Motor neuron (in vitro differentiated cells): ENCODE results near the gene HIGD1A. TPM values are rescaled to one million over a fixed set of nuclear protein-coding genes. Genes with fewer than 3 reads are reported as not detected.

Source experiments
- ATAC-seq, 8 experiments: fragments of 200-7000 bp; cut with Tn5 transposase; replicated peaks in 6 of 8; 2 replicates each; pipeline ENCODE4 v1.8.0; 2021; ENCODE audit warnings: mild to moderate bottlenecking in 8 of 8, moderate library complexity in 8 of 8
- H3K27ac ChIP-seq, 2 donors: fragments of 250-450 bp; sonication (Bioruptor Pico); 2 replicates each; pipeline ENCODE4 v1.9.0; 2021; ENCODE audit warnings: antibody characterized with exemption in 2 of 2, mild to moderate bottlenecking in 2 of 2, moderate library complexity in 1 of 2
- H3K4me1 ChIP-seq, 2 donors: fragments of 250-450 bp; sonication (Bioruptor Pico); replicated peaks in 1 of 2; 2 replicates each; pipeline ENCODE4 v1.6.1; 2021; ENCODE audit warnings: antibody characterized with exemption in 2 of 2, mild to moderate bottlenecking in 2 of 2, moderate library complexity in 1 of 2
- H3K4me3 ChIP-seq, 5 donors: fragments of 250-450 bp; sonication (Bioruptor Pico); 2 replicates each; pipeline ENCODE4 v1.9.0; 2021; ENCODE audit warnings: antibody characterized with exemption in 5 of 5, mild to moderate bottlenecking in 5 of 5, moderate library complexity in 4 of 5
- WGBS, 10 experiments: fragments of 450-650 bp; shearing (Covaris generic); methylation state at CpG; one replicate each; pipeline ENCODE4 v1.0.0; 2022; 5-methylcytosine and 5-hydroxymethylcytosine counted together
- in situ Hi-C, 9 experiments: fragments of 400-800 bp; cut with MboI; loops; one replicate each; pipeline ENCODE4 v1.15.0; 2021; ENCODE audit warnings: low sequenced_read_pairs in 9 of 9, low pct_unique_long_range_greater_than_20kb in 2 of 9; ENCODE audit not compliant: unreplicated experiment in 9 of 9
- total RNA-seq, 8 experiments: library from RNA; unstranded; fragments of 300-600 nt; gene quantifications; 2 replicates each; pipeline versions ENCODE4 v1.2.3 to v1.2.4, GENCODE V29; 2022

HIGD1A gene
- total RNA-seq, 8 experiments from 2014 or later: 126 to 236 (median 151) TPM

DNA sequence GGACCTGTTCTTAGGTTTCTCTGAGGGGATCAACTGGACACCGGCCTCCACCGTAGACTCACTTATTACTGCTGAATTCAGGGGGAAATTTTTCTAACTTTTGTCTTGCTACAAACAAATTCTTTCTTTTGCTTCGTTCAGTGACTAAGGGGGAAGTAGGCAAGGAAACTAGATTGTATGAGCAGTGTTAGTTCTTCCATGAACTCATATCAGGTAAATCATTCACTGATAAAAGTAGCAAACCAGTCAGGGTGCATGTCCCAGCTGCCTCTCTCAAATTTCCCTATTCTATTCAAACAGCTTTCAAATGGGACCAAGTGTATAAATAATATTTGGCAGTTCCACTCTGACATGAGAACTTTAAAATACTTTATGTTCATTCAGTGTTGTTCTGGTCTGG is 23.9 kb downstream of the HIGD1A start:
- no peak for ATAC-seq
- in situ Hi-C loops: no loop called here

GRCh38 chr3:42778644-42779043 is 25.6 kb downstream of the HIGD1A start:
- H3K4me1 ChIP-seq: no peaks in the 10 kb centered on the region
- 11 to 100% (median 85%) methylated on average over 1 to 2 of the region's 2 CpGs; no CpG with 5 or more reads in 4 of the 10 experiments for WGBS, 10 experiments
- in situ Hi-C loops: no loop called here
- H3K27ac ChIP-seq: no peak overlapping the region
- no peak for ATAC-seq
- no peak overlapping the region for H3K4me3 ChIP-seq

More for the DNA sequence above, 23.9 kb downstream of the HIGD1A start:
- Histone ChIP-seq H3K4me3 (no peak overlapping the region), H3K4me1 (no peaks in the 10 kb centered on the region), H3K27ac (no peak overlapping the region)
- 0 to 90% (median 76%) methylated on average over 1 to 3 of the region's 3 CpGs for WGBS, 10 experiments

DNA sequence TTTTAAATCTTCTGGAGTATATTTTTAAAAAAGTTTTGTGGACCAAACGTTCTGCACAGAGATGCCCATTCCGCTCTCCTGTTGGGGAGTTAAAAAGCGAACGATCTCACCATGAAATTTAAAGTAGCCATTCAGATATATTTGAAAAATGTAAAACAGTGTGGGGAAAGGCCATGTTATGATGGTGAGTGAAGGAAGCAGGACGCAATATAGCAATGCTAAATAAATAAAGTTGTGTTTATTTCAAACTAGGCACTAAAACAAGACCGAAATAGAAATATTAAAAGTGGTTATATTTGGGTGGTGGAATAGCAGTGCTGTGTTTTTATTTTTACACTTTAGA is 30.9 kb downstream of the HIGD1A start:
- Histone ChIP-seq H3K4me1 (peaks cover 0 to 2% of the 10 kb centered on the region in 2 donors), H3K4me3 (peak overlapping the region; percentile 35 to 46 (median 39)), H3K27ac (no peak overlapping the region)
- in situ Hi-C loops: no loop called here
- WGBS, 10 experiments: 0 to 50% (median 15%) methylated on average over 1 to 6 of the region's 6 CpGs
- ATAC-seq: peak; percentile 9 to 47 (median 26)

DNA sequence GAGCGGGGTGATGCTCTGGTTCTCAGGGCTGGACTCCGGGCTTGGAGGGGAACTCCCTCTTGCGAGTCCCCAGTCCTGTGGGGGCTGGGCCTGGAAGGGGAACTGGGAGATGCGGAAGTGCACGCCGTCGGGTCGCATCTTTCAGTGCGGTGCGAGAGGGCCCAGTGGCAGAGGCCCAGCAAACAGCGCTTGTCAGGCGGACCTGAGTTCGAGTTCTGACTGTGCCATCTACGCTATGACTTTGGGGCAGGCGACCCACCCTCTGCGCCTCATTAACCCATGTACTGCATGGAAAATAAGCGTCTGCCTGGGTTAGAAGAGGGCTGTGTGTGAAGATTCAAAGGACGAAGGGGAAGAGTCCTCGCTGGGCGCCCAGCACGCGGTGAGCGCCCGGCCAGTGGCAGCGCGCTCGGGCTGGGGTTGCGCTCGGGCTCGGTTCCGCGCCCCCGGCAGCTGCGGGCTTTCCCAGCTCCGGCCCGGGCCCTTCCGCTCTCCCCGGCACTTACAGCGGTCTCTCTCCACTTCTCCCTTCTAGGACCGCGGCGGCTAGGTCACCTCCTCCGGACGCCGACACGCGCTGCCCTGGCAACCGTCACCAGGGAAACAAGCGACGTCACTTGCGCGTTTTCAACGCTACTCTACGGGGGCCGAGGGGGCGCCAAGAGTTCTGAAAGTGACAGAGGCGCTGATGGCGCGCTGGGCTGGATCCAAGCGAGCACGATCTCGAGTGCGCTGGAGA is 31.5 kb downstream of the HIGD1A start, which contains the start of gene CCDC13:
Gene CCDC13 (minus strand): TSS at position 584 of the 739 bp plus-strand sequence. CDS start 14,908 bp downstream, outside the sequence.
- WGBS, 10 experiments: 0 to 100% (median 6%) methylated on average over 1 to 17 of the region's 63 CpGs; no CpG with 5 or more reads in 1 of the 10 experiments
- Histone ChIP-seq H3K27ac (no peak within 1 kb of the TSS), H3K4me3 (peak within 1 kb of the TSS; percentile 35 to 46 (median 39)), H3K4me1 (peaks cover 0 to 2% of the 10 kb centered on the region in 2 donors)
- ATAC-seq: peak; percentile 97 to 100 (median 99)
- in situ Hi-C loops: no loop called here

DNA sequence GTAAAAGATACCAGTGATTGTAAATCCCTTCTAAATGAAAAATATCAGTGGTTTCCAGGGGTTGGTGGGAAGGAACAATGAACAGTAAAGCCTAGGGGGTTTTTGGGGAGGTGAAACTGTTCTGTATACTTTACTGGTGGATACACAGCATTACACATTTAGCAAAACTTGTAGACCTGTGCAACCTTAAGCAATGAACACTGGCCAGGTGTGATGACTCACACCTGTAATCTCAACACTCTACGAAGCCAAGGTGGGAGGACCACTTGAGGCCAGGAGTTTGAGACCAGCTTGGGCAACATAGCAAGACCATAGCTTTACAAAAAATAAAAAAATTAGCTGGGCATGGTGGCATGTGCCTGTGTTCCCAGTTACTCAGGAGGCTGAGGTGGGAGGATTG is 33.0 kb downstream of the HIGD1A start:
- no peak overlapping the region for H3K27ac ChIP-seq
- H3K4me1 ChIP-seq: peaks cover 0 to 2% of the 10 kb centered on the region in 2 donors
- in situ Hi-C loops: no loop called here
- no peak for ATAC-seq
- 100% methylated on average over 1 of the region's 1 CpG; no CpG with 5 or more reads in 8 of the 10 experiments for WGBS, 10 experiments
- H3K4me3 ChIP-seq: no peak overlapping the region

DNA sequence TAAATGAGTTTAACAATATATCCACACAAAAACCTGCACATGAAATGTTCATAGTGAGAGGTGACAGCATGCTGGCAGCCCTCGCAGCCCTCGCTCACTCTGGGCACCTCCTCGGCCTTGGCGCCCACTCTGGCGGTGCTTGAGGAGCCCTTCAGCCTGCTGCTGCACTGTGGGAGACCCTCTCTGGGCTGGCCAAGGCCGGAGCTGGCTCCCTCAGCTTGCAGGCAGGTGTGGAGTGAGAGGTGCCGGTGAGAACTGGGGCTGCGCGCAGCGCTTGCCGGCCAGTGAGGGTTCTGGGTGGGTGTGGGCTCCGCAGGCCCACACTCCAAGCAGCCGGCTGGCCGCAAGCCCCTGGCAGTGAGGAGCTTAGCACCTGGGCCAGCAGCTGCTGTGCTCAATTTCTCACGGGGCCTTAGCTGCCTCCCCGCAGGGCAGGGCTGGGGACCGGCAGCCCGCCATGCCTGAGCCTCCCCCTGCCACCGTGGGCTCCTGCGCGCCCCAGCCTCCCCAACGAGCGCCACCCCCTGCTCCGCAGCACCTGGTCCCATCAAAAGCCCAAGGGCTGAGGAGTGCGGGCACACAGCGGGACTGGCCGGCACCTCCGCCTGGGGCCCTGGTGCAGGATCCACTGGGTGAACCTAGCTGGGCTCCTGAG is 34.7 kb downstream of the HIGD1A start:
- in situ Hi-C loops: no loop called here
- WGBS, 10 experiments: 92 to 100% (median 93%) methylated on average over 2 to 3 of the region's 28 CpGs; no CpG with 5 or more reads in 7 of the 10 experiments
- H3K4me3 ChIP-seq: no peak overlapping the region
- no peak for ATAC-seq
- H3K4me1 ChIP-seq: peaks cover 0 to 2% of the 10 kb centered on the region in 2 donors
- no peak overlapping the region for H3K27ac ChIP-seq

DNA sequence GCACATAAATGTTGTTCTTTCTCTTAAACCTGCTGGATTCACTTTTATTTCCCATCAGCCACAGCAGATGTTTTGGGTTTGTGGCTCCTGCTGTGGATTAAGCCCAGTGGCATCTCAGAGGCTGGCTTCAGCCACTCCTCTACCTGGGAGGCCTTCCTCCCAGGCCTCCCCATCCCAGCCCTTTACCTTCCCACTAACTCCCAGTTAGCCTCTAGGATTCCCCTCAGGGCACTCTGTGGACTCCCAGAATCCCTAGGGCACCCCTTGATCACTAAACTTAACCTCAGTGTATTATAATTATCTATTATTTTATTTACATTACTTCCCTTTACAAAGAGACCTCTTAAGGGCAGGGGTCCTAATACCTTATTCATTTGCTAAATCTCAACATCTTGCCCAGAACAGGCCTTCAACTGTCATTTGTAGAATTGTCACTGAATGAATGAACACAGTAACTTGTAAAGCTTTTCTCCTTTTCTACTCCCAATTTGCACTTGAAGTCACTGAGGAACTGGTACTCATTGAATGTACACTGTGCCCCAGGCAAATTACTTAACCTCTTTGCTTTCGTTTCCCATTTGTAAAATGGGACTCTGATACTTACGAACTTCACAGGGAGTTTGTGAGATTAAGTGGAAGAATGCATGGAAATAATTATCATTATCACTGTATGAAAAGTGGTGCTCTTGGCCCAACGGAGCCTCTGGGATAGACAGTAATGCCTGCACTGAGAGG is 39.6 kb downstream of the HIGD1A start:
- no peak for ATAC-seq
- WGBS, 10 experiments: 20 to 83% (median 80%) methylated on average over 1 to 3 of the region's 3 CpGs; no CpG with 5 or more reads in 2 of the 10 experiments
- no peaks in the 10 kb centered on the region for H3K4me1 ChIP-seq
- no peak overlapping the region for H3K4me3 ChIP-seq
- in situ Hi-C loops: no loop called here
- H3K27ac ChIP-seq: no peak overlapping the region

DNA sequence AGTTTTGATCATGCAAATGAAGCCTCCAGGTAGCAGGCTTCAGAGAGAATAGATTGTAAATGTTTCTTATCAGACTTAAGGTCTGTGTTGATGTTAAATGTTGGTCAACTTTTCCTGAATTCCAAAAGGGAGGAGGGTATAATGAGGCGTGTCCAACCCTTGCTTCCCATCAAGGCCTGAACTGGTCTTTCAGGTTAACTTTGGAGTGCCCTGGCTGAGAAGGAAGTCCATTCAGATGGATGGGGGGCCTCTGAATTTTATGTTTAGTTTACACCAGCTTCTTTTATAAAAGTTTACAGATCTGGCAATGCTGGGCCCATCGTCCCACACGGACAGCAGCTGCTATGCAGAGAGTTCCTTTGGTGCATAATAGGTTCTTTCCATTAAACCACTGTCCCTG is 40.2 kb downstream of the HIGD1A start:
- H3K27ac ChIP-seq: no peak overlapping the region
- no peaks in the 10 kb centered on the region for H3K4me1 ChIP-seq
- WGBS, 10 experiments: 50 to 79% (median 63%) methylated on average over 1 to 3 of the region's 3 CpGs; no CpG with 5 or more reads in 6 of the 10 experiments
- no peak overlapping the region for H3K4me3 ChIP-seq
- in situ Hi-C loops: no loop called here
- no peak for ATAC-seq

DNA sequence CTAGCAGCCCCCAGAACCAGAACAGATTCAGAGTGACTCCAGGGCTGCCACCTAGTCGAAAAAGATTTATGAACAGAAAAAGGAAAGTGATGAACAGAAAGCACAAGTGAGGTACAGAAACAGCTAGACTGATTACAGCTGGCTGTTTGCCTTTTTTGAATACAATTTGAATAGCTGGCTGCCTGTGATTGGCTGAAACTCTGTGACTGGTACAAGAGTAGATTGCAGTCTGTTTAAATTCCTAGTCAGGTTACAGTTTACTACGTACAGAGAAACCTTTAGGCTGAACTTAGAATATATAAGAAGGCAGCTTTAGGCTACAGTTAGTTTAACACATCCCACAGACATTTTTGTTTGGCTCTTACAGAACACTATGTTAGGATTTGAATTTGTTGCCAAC is 41.3 kb downstream of the HIGD1A start:
- peak in 4 of 8 experiments; percentile 49 to 81 (median 58) for ATAC-seq
- Histone ChIP-seq H3K4me3 (no peak overlapping the region), H3K4me1 (no peaks in the 10 kb centered on the region), H3K27ac (no peak overlapping the region)
- WGBS, 10 experiments: 0 to 100% (median 60%) methylated on average over 1 to 2 of the region's 2 CpGs; no CpG with 5 or more reads in 1 of the 10 experiments
- in situ Hi-C loops: no loop called here

GRCh38 chr3:42762046-42762724 is 42.1 kb downstream of the HIGD1A start:
- Histone ChIP-seq H3K4me3 (no peak overlapping the region), H3K4me1 (no peaks in the 10 kb centered on the region), H3K27ac (no peak overlapping the region)
- in situ Hi-C loops: no loop called here
- WGBS, 10 experiments: 50 to 100% (median 60%) methylated on average over 1 to 6 of the region's 6 CpGs; no CpG with 5 or more reads in 1 of the 10 experiments
- ATAC-seq: no peak

DNA sequence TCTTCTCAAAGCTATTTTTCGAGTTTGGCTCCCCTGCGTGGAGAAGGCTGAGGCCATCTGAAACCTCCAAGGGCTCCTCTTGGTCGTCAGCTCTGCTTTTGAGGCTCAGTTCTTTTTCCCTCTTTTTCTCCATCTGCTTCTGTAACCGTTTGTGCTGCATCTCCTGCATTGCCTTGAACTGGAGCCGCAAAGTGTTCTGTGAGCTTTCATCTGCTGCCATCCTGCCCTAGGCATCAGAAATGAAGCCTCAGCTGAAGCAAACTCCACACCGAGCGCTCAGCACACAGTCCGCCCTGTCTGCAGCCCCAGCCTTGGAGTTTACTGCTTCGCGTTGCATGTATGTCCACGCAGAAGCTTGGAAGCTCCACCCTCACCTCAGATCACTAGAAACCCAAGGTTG is 46.2 kb downstream of the HIGD1A start:
- no peak overlapping the region for H3K4me3 ChIP-seq
- in situ Hi-C loops: no loop called here
- ATAC-seq: no peak
- 60 to 100% (median 73%) methylated on average over 2 to 10 of the region's 11 CpGs; no CpG with 5 or more reads in 3 of the 10 experiments for WGBS, 10 experiments
- no peak overlapping the region for H3K27ac ChIP-seq
- H3K4me1 ChIP-seq: peaks cover 0 to 4% of the 10 kb centered on the region in 2 donors

GRCh38 chr3:42756681-42757213 is 47.5 kb downstream of the HIGD1A start:
- Histone ChIP-seq H3K27ac (no peak overlapping the region), H3K4me1 (peaks cover 0 to 4% of the 10 kb centered on the region in 2 donors), H3K4me3 (no peak overlapping the region)
- WGBS, 10 experiments: 78 to 100% (median 95%) methylated on average over 1 to 6 of the region's 6 CpGs; no CpG with 5 or more reads in 2 of the 10 experiments
- in situ Hi-C loops: no loop called here
- no peak for ATAC-seq
